ENCODE measurements around the gene SLC6A5. TPM values are rescaled to one million over a fixed set of nuclear protein-coding genes. Genes with fewer than 3 reads are reported as not detected.

The SLC6A5 gene
- total RNA-seq, 3 donors from 2014 or later (not counting 1 experiment from before 2014, with no cell fraction given) = not detected

DNA sequence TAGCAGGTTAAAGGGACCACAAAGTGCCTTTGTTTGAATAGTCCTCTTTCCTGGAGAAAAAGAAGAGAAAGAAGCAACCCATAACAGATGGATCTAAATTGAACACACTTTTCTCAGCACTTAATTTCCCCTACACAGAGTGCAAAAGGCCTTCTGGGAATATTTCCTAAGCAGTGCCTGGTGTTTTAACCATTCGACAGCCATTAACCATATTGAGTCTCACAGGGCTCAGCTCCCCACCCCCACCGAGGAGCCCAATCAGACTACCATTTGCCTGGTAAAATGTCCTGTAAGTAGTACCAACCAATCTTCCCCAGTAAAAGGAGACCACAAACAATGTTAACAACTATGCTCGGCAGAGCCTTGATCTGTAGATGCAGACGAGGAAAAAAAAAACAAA, 40.7 kb upstream of the SLC6A5 start:
- no peaks in the 10 kb centered on the region for H3K9me3 ChIP-seq (ENCODE audit: control insufficient read depth, insufficient read depth, low read length)
- H3K27me3 Mint-ChIP-seq (ENCODE audit: low read depth in 2 of 2) = peaks cover 0 to 4% of the 10 kb centered on the region in 2 donors
- peaks cover 5 to 6% of the 10 kb centered on the region in 2 donors for H3K9me3 Mint-ChIP-seq
- no peaks in the 10 kb centered on the region for H3K4me1 ChIP-seq (ENCODE audit: control insufficient read depth, insufficient read depth, low read length)
- no peak overlapping the region for H3K27ac ChIP-seq (ENCODE audit: low read length)
- H3K4me3 ChIP-seq (ENCODE audit: low read length) = no peak overlapping the region
- 90% methylated on average over 4 of the region's 4 CpGs for WGBS (ENCODE audit: insufficient coverage)
- no peaks in the 10 kb centered on the region for H3K4me1 Mint-ChIP-seq
- no peaks in the 10 kb centered on the region for H3K36me3 Mint-ChIP-seq
- ATAC-seq = no peak
- no peak overlapping the region for H3K27ac Mint-ChIP-seq
- no peaks in the 10 kb centered on the region for H3K36me3 ChIP-seq (ENCODE audit: control insufficient read depth, insufficient read depth, low read length)
- no peak for DNase-seq
- TF ChIP-seq, protein P1, sequence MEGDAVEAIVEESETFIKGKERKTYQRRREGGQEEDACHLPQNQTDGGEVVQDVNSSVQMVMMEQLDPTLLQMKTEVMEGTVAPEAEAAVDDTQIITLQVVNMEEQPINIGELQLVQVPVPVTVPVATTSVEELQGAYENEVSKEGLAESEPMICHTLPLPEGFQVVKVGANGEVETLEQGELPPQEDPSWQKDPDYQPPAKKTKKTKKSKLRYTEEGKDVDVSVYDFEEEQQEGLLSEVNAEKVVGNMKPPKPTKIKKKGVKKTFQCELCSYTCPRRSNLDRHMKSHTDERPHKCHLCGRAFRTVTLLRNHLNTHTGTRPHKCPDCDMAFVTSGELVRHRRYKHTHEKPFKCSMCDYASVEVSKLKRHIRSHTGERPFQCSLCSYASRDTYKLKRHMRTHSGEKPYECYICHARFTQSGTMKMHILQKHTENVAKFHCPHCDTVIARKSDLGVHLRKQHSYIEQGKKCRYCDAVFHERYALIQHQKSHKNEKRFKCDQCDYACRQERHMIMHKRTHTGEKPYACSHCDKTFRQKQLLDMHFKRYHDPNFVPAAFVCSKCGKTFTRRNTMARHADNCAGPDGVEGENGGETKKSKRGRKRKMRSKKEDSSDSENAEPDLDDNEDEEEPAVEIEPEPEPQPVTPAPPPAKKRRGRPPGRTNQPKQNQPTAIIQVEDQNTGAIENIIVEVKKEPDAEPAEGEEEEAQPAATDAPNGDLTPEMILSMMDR (IDR thresholded peaks at IDR 0.05) = no peak
- no peak overlapping the region for H3K4me3 Mint-ChIP-seq
- intact Hi-C loops (cut with micrococcal nuclease) = no loop called here
- H3K27me3 ChIP-seq (ENCODE audit: control insufficient read depth, insufficient read depth, low read length) = no peaks in the 10 kb centered on the region

DNA sequence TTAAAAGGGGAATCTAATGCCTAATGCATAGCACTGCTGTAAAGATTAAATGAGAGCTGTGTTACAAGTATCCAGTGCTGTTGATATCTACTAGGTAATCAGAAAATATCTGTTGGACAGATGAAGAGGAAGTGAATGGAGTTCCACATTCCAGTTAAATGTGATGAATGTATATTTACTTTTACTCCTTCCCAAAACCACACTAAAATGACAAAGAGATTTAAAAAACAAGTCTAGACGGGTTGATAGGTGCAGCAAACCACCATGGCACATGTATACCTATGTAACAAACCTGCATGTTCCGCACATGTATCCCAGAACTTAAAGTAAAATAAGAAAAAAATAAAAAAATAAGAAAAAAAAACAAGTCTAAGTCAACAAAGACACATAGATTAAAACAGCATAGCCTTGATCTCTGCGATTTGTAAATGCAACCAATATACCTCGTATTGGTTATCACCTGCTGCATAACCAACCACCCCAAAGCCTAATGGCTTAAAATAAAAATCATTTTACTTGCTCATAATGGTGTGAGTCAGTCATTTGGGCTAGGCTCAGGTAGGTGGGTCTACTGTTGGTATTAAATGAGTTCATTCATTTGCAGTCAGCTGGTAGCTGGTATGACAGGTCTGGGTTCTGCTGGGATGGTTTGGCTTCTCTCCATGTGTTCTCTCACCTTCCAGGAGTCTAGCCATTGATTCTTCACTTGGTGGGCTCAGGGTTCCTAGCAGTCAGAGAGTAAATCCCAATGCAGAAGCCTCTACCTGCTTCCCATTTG, 39.7 kb upstream of the SLC6A5 start:
- Histone ChIP-seq H3K27me3 (ENCODE audit: control insufficient read depth, insufficient read depth, low read length) (no peaks in the 10 kb centered on the region), H3K9me3 (ENCODE audit: control insufficient read depth, insufficient read depth, low read length) (no peaks in the 10 kb centered on the region), H3K27ac (ENCODE audit: low read length) (no peak overlapping the region), H3K36me3 (ENCODE audit: control insufficient read depth, insufficient read depth, low read length) (no peaks in the 10 kb centered on the region), H3K4me1 (ENCODE audit: control insufficient read depth, insufficient read depth, low read length) (no peaks in the 10 kb centered on the region), H3K4me3 (ENCODE audit: low read length) (no peak overlapping the region)
- TF ChIP-seq, protein P1 (IDR thresholded peaks at IDR 0.05) = no peak
- Mint-ChIP-seq H3K4me1 (no peaks in the 10 kb centered on the region), H3K9me3 (peaks cover 5 to 6% of the 10 kb centered on the region in 2 donors), H3K4me3 (no peak overlapping the region), H3K36me3 (no peaks in the 10 kb centered on the region), H3K27ac (no peak overlapping the region), H3K27me3 (ENCODE audit: low read depth in 2 of 2) (peaks cover 0 to 5% of the 10 kb centered on the region in 2 donors)
- intact Hi-C loops (cut with micrococcal nuclease) = no loop called here
- no CpG with 5 or more reads among the region's 4 CpGs for WGBS (ENCODE audit: insufficient coverage)
- DNase-seq (no peak), ATAC-seq (no peak)

DNA sequence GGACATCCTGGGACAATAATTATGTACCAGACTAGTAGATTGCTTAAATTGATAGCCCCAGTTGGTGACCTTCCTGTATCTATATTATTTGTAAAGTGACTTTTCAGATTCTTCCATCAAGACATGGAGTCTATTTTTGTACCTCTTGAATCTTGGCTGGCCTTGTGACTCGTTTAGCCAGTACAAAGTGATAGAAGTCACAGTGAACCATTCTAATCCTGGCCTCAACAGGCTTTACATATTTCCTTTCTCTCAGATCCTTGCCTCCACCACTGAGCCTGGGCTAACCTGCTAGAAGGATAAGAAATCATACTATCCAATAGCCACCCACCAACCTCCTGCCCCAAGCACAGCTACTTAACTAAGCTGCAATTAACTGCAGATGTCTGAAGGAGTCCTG, 37.5 kb upstream of the SLC6A5 start:
- WGBS (ENCODE audit: insufficient coverage) = 60% methylated on average over 1 of the region's 1 CpG
- H3K4me1 ChIP-seq (ENCODE audit: control insufficient read depth, insufficient read depth, low read length) = no peaks in the 10 kb centered on the region
- no peaks in the 10 kb centered on the region for H3K9me3 ChIP-seq (ENCODE audit: control insufficient read depth, insufficient read depth, low read length)
- ATAC-seq (no peak), DNase-seq (no peak)
- intact Hi-C loops (cut with micrococcal nuclease) = no loop called here
- H3K27me3 ChIP-seq (ENCODE audit: control insufficient read depth, insufficient read depth, low read length) = no peaks in the 10 kb centered on the region
- no peak overlapping the region for H3K27ac ChIP-seq (ENCODE audit: low read length)
- no peaks in the 10 kb centered on the region for H3K36me3 ChIP-seq (ENCODE audit: control insufficient read depth, insufficient read depth, low read length)
- peaks cover 0 to 2% of the 10 kb centered on the region in 2 donors for H3K27me3 Mint-ChIP-seq (ENCODE audit: low read depth in 2 of 2)
- peaks cover 0 to 3% of the 10 kb centered on the region in 2 donors for H3K9me3 Mint-ChIP-seq
- TF ChIP-seq, protein P1 (IDR thresholded peaks at IDR 0.05) = no peak
- H3K4me3 Mint-ChIP-seq = no peak overlapping the region
- H3K36me3 Mint-ChIP-seq = no peaks in the 10 kb centered on the region
- H3K4me3 ChIP-seq (ENCODE audit: low read length) = no peak overlapping the region
- no peaks in the 10 kb centered on the region for H3K4me1 Mint-ChIP-seq
- no peak overlapping the region for H3K27ac Mint-ChIP-seq

DNA sequence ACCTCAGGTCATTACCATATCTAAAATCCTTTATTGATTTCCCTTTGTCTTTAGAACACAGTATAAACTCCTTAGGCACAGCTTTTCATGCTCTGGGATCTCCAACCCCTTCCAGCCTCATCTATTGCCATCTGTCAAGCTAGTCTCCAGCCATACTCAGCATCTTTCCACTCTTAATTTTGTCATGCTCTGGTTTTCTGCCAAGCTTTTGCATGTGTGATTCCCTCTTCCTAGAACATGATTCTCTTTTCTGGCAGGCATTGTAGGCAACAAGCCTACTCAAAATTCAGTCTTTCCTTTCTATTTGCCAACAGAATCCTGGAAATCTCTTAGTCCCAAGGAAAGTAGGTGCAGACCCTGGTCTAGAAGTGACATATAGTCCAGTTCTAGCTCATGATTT, 35.5 kb upstream of the SLC6A5 start:
- intact Hi-C loops (cut with micrococcal nuclease) = no loop called here
- Histone ChIP-seq H3K4me1 (ENCODE audit: control insufficient read depth, insufficient read depth, low read length) (no peaks in the 10 kb centered on the region), H3K9me3 (ENCODE audit: control insufficient read depth, insufficient read depth, low read length) (no peaks in the 10 kb centered on the region), H3K27me3 (ENCODE audit: control insufficient read depth, insufficient read depth, low read length) (no peaks in the 10 kb centered on the region), H3K4me3 (ENCODE audit: low read length) (no peak overlapping the region), H3K27ac (ENCODE audit: low read length) (no peak overlapping the region), H3K36me3 (ENCODE audit: control insufficient read depth, insufficient read depth, low read length) (no peaks in the 10 kb centered on the region)
- TF ChIP-seq, protein P1 (IDR thresholded peaks at IDR 0.05) = no peak
- peaks cover 0 to 2% of the 10 kb centered on the region in 2 donors for H3K27me3 Mint-ChIP-seq (ENCODE audit: low read depth in 2 of 2)
- H3K36me3 Mint-ChIP-seq = no peaks in the 10 kb centered on the region
- ATAC-seq = no peak
- no peak overlapping the region for H3K4me3 Mint-ChIP-seq
- H3K9me3 Mint-ChIP-seq = peaks cover 0 to 3% of the 10 kb centered on the region in 2 donors
- DNase-seq = no peak
- H3K27ac Mint-ChIP-seq = no peak overlapping the region
- H3K4me1 Mint-ChIP-seq = no peaks in the 10 kb centered on the region
